GM21381 (cell line): ENCODE measurements around the gene LTA4H.
"Not testable (repeated sequence)": the region's sequence is repeated elsewhere in the genome, so short reads cannot be mapped to it uniquely, and the experiment has no call there.

ENCODE experiments used
- ATAC-seq: cut with Tn5 transposase; IDR thresholded peaks from one replicate; pipeline ENCODE4 v1.9.1; 2021; ENCODE audit warnings: mild to moderate bottlenecking, moderate library complexity; ENCODE audit not compliant: unreplicated experiment

Gene LTA4H

GRCh38 chr12:95995238-95996031 lies 40.0 kb downstream of the LTA4H start:
- ATAC-seq, result no peak

DNA sequence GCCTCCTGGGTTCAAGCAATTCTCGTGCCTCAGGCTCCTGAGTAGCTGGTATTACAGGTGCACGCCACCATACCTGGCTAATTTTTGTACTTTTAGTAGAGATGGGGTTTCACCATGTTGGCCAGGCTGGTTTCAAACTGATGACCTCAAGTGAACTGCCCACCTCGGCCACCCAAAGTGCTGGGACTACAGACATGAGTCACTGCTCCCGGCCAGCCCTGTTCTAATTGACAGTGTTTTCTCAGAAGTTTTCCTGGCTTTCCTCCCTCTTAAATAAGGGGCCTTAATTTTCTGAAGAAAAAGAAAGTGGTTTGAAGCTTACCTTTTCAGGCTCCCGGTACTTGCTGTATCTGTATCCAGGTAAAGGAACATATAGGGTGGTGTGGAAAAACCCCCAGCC lies 40.9 kb downstream of the LTA4H start:
- no peak for ATAC-seq

DNA sequence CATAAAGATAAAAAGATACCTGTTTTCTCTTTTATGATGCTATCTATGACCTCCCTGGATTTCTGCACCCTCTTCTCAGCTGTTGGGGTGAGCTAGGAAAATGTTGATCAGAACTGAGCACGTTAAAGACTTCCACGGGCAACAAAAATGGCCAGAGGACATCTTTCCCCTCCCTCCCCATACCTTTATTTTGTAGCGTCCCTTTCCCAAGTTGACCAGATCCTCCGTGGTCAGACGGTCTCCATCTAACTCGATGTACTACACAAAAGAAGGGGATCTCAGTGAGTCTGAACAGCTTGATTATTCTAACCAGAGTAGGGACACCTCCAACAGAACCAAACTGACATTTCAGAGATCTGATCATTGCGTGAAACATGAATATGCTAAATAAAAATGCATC lies 41.5 kb downstream of the LTA4H start:
- no peak for ATAC-seq

GRCh38 chr12:95990136-95990535 lies 45.3 kb downstream of the LTA4H start:
- no peak for ATAC-seq

- ATAC-seq, result no peak
These were observed 45.8 kb downstream of the LTA4H start for GRCh38 chr12:95989504-95990123.

DNA sequence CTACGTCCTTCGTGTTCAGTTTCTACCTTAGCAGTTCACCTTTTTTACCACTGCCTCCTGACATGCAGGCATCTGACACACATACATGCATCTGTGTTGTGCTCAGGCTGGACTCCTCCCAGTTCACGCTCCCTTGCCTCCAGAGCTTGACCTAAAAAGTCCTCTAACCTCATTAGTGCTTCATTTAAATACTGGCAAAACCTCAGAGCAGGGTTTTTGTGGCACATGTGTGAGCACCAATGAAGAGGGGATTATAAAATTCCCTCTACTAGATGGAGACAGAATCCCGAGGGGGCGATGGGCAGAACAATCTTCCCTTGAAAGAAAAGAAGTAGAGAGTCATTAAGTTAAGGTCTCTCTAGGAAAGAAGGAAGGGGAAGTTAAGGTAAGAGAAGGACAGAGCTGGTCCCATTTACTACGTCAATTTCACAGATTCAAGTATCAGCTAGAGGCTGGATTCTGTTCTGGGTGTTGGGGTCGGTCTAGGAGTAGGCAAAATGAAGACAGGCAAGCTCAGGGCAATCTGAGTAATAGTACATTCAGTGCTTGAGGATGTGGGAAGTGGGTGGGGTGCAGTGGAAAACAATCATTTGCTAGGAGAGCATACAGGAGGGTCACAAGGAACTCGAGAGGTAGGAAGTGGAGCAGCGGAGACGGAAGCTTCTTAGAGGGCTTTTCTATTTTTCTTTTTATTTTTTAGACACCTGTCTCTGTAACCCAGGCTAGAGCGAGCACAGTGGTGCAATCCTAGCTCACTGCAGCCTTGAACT lies 46.7 kb downstream of the LTA4H start:
- no peak for ATAC-seq

DNA sequence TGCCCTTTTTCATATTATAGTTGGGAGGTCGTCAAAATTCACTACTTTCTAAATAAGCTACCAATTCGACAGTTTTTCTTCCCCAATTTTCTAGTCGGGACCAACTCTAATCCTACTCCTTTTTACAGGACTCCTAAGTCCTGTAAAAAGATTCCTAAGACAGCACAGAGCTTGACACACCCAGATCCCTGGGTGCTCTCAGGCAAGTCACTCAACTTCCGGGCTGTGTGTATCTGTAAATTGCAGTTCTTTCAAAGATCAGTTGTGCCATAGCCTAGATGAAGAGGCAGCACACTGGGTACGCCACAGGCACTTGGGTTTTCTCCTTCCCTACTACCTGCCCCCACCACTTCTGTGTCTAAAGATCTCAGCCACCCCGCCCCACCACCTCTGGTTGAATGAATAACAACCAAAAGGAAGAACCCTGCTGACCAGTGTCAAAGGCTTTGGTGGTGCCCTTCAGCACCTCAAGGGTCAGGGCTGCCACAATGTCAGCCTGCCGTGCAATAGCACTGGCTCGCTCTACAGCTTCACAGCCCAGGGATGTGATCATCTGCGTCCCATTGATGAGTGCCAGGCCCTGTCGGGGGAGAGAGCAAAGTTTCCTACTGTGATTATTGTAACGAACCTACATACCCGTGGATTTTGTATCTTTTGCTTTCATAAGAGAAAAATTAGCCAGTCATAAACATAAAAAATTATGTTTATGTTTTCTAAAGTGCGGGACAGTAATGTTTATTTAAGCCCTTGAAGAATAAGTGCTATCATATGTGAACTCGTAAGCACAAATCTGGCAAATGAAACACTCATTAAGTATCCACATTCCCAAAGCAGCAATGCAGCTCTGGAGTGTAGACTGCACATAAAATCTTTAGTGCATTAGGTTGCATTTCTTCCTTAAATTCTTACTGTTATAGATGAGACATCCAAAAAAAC lies 48.5 kb downstream of the LTA4H start:
- no peak for ATAC-seq

- no peak for ATAC-seq
These were observed 50.7 kb downstream of the LTA4H start for GRCh38 chr12:95984682-95985081.

GRCh38 chr12:95982602-95983001 lies 52.8 kb downstream of the LTA4H start:
- no peak for ATAC-seq

GRCh38 chr12:95980437-95980836 lies 55.0 kb downstream of the LTA4H start:
- ATAC-seq, result no peak

- no peak for ATAC-seq
These were observed 56.6 kb downstream of the LTA4H start for GRCh38 chr12:95978774-95979173.

GRCh38 chr12:95978351-95978750 lies 57.0 kb downstream of the LTA4H start:
- ATAC-seq, result no peak

GRCh38 chr12:95977764-95978305 lies 57.6 kb downstream of the LTA4H start:
- ATAC-seq, result no peak

DNA sequence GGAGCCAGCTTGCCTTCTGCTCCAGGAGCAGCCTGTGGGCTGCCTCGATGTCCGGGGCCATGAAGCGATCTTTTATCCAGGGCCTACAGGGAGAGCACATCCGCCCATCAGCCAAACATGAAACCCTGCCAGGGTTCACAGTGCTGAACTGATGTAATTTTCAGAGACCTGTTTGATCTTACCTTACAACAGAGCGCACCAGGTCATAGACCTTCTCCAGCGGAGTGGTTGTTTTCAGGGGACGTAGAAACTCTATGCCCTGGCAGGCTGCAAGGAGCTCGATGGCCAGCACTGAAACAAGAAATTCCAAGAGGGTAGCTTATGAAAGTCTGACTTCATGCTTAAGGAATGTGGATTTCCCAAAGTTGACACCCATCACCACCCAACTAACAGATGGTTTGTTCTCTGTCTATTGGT lies 59.0 kb downstream of the LTA4H start:
- no peak for ATAC-seq

DNA sequence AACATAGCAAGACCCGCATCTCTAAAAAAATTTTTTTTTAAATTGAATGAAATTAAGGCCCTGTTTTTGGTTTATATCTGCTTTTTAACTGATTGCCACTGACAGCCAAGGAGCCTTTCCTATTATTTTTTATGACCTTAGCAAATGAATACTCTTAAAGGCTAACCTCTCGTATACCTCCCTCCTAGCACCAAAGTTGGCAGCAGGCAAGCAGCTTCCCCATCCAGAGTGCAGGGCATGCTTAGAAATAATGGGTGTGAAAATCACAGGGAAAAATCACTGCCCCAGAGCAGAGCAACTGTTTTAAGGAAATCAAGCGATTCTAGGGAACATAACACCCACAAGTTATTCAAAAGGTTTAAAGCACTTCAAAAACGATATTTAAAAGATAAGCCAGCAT lies 59.9 kb downstream of the LTA4H start:
- ATAC-seq, result no peak

DNA sequence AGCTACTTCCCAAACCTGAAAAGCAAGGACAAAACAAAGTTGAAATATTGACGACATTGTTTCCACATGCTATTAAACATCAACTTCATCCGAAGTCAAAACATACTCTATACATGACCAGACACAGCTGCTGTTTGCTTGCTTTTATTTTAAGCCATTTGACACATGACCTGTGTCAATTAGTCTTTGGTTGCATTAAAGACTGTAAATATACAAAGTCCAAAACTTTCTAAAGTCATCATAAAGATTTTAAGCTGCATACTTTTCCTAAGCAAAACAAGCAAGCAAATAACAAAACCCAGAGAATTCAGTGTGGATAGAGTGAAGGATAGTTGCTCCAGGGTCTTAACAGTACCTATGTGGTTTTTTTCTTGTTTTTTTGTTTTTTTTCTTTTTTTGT lies 61.0 kb downstream of the LTA4H start:
- no peak for ATAC-seq

DNA sequence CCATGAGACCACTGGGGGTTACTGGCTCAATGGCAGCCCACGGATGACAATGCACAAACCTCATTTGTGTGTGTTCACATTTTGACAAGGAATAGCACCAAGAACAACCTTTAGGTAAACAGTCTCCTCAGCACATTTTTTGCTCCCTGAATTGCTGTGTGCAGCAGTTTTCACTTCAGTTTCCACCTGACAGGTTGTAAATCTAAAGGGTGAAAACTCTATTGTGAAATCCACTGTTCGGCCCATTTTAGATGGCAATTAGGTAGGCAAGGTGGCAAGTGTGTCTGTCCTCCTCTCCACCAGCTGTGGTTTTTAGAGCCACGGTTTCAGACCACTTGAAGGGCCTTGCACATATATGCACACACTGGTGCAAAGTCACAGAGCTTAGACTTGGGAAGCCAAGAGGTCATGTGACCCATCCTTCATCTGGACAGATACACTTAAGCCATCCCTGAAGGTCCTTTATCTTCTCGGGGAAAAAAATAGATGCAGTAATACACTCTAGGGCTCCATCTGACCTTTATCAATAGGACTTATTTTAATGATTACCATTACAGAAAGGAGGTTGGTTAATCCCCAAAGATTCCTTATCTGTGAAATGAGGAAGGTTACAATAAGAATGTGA lies 62.4 kb downstream of the LTA4H start:
- ATAC-seq, result no peak

DNA sequence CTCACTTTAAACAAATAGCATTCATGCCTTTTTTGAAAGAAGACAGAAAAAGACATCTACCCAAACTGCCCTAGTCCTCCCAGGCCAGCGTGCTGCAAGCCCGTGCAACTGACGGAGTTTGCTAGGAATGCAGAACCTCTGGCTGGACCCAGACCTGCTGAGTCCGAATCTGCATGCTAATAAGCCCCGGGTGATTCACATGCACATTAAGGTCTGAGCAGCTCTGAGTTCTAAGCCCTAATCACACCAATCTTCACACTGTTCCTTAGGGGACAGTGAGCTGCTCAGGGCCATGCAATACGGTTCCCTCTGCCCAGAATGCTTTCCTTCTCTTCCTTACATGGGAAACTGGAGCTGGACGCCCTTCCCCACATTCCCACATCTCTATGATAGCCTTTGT lies 64.5 kb downstream of the LTA4H start:
- no peak for ATAC-seq

GRCh38 chr12:95969116-95969515 lies 66.3 kb downstream of the LTA4H start:
- ATAC-seq, result not testable (repeated sequence)

DNA sequence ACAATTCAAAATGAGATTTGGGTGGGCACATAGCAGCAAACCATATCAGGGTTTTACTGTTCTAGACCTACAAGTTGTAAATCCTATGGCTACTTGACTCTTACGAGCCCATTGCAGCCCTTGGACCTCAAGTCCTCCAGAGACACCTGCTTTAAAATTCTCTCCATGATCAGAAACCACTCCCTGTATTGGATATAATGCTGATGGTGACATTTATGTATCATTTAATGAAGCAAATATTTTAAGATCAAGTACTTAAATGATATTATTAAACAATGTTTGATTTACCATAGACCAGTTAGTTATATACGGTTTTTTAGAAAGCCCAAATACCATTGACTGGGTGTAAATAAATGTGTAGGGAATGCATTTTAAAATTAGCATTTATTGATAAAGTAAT lies 68.1 kb downstream of the LTA4H start:
- no peak for ATAC-seq
